ENCODE data around the gene RNF186.

Gene RNF186

DNA sequence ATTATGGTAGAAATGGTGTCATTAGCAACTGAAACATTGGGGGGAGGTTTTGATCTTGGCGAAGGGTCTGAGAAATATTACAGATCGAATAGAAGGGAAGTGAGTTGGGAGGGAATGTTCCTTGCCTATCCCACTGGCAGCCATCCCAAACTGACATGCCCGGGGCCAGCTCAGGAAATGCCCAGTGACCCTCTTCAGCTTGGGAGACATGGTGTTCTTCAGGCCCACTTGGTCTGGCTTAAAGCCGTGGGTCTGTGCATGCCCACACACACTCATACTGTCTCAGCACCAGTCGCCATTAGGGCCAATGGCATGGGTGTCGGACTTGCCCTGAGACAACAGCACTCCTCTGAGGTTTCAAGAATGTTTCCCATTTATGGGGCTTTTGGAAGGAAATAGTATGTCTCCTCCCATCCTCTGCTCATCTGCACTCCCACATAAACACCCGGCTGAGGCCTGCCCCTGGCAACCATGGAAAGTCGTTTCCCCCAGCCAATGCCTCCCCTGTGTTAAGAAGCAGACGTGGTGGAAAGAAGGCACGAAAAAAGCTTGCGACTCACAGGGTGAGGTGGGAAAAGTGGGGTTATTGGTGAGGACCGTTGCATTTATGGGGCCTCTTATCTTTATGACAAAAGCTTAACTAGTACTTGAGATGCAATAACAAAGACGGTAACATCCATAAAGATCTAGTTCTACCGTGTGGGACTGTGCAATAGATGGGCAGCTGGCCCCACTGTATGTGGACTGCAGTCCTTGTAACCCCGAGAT, 2.0 kb downstream of the RNF186 start:
- DNase-seq (ENCODE audit: low read depth) = no peak

DNA sequence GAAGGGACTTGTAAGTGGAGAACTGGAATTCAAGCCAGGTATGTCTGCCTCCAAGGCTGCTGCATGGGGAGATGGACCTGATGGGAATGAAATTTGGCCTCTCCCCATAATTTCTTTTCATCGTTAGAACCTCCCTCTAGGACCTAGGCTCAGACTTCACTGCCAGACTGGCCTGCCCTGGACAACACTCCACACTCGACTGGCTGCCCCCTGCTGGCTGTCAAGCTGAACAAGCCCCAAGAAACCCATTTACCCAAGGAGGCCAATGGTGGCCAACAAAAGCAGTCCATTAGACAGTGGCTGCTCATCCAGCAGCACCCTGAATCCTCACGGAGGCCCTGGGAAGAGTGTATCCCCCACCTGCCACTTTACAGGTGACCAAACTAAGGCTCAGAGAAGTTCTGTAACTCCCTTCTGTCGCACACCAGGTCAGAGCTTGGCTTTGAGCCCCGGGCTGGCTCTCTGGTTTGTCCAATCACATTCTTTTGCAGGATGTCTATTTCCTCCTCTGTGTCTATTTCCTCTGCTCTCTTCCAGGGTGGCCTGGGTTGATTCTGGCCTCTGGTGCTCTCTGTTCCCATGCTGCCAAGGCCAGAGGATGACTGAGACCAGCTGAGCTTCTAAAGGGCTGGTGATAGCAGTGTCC, 3.8 kb downstream of the RNF186 start:
- H3K4me3 ChIP-seq (ENCODE audit: low read depth, low read length) = no peak overlapping the region
- no peak for TF ChIP-seq POLR2A (IDR thresholded peaks at IDR 0.05; ENCODE audit: extremely low read depth, insufficient read length)
- TF ChIP-seq, protein P1, sequence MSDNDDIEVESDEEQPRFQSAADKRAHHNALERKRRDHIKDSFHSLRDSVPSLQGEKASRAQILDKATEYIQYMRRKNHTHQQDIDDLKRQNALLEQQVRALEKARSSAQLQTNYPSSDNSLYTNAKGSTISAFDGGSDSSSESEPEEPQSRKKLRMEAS (IDR thresholded peaks at IDR 0.05; ENCODE audit: low read depth, low read length) = no peak
- TF ChIP-seq, protein P2, sequence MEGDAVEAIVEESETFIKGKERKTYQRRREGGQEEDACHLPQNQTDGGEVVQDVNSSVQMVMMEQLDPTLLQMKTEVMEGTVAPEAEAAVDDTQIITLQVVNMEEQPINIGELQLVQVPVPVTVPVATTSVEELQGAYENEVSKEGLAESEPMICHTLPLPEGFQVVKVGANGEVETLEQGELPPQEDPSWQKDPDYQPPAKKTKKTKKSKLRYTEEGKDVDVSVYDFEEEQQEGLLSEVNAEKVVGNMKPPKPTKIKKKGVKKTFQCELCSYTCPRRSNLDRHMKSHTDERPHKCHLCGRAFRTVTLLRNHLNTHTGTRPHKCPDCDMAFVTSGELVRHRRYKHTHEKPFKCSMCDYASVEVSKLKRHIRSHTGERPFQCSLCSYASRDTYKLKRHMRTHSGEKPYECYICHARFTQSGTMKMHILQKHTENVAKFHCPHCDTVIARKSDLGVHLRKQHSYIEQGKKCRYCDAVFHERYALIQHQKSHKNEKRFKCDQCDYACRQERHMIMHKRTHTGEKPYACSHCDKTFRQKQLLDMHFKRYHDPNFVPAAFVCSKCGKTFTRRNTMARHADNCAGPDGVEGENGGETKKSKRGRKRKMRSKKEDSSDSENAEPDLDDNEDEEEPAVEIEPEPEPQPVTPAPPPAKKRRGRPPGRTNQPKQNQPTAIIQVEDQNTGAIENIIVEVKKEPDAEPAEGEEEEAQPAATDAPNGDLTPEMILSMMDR (IDR thresholded peaks at IDR 0.05; ENCODE audit: low read depth, low read length) = peak; percentile 74
- peak; percentile 57 for DNase-seq (ENCODE audit: low read depth)

More for the DNA sequence above, 2.0 kb downstream of the RNF186 start:
- H3K4me3 ChIP-seq (ENCODE audit: low read depth, low read length) = no peak overlapping the region
- TF ChIP-seq, protein P1 (IDR thresholded peaks at IDR 0.05; ENCODE audit: low read depth, low read length) = no peak
- TF ChIP-seq MYC (IDR thresholded peaks at IDR 0.05; ENCODE audit: low read depth, low read length) = no peak
- no peak for TF ChIP-seq POLR2A (IDR thresholded peaks at IDR 0.05; ENCODE audit: extremely low read depth, insufficient read length)
- TF ChIP-seq, protein P2 (IDR thresholded peaks at IDR 0.05; ENCODE audit: low read depth, low read length) = no peak

DNA sequence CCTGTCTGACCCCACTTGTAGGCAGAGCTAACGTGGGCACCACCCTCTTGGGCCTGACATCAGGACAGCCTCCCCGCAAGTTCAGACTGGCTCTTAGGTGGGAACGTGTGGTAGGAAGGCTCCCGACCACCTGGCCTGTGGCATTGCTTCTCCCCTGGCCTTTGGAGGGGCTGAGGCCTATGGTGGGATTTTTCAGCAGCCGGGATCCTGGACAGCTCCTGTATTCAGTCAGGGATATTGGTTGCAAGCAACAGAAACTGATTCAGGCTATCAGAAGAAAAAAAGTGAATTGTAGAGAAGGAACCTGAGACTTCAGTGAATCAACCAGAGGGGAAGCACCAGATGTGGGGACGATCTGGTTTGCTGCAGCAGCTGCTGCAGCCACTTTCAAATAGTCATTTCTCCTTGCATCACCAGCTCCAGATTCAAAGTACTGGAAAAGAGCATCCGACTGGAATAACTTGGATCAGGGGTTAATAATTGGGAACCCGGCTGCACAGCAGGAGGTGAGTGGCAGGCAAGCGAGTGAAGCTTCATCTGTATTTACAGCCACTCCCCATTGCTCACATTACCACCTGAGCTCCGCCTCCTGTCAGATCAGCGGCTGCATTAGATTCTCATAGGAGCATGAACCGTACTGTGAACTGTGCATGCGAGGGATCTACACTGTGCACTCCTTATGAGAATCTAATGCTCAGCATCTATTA, 5.9 kb downstream of the RNF186 start:
- H3K4me3 ChIP-seq (ENCODE audit: low read depth, low read length) = no peak overlapping the region
- DNase-seq (ENCODE audit: low read depth) = no peak
- TF ChIP-seq, protein P1 (IDR thresholded peaks at IDR 0.05; ENCODE audit: low read depth, low read length) = no peak

DNA sequence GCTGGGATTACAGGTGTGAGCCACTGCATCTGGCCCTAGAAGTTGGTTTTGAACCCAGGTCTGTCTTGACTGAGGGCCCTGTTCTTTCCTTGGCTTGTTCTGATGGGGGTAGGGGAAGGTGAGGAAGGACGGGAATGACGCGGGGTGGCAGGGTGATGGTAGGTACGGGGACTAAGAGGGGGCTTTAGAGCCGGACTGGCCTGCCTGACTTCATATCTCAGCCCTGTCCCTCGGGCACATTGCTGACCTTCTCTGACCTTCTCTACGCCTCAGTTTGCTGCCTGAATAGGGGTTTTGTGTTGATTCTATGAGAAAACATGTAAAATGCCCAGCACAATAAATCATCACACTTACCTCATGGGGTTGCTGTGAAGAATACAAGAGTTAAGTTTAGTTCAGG, 6.7 kb downstream of the RNF186 start:
- H3K4me3 ChIP-seq (ENCODE audit: low read depth, low read length) = no peak overlapping the region
- no peak for DNase-seq (ENCODE audit: low read depth)
- TF ChIP-seq, protein P1 (IDR thresholded peaks at IDR 0.05; ENCODE audit: low read depth, low read length) = no peak
- TF ChIP-seq MYC (IDR thresholded peaks at IDR 0.05; ENCODE audit: low read depth, low read length) (no peak), POLR2A (IDR thresholded peaks at IDR 0.05; ENCODE audit: extremely low read depth, insufficient read length) (no peak)
- TF ChIP-seq, protein P2 (IDR thresholded peaks at IDR 0.05; ENCODE audit: low read depth, low read length) = no peak

DNA sequence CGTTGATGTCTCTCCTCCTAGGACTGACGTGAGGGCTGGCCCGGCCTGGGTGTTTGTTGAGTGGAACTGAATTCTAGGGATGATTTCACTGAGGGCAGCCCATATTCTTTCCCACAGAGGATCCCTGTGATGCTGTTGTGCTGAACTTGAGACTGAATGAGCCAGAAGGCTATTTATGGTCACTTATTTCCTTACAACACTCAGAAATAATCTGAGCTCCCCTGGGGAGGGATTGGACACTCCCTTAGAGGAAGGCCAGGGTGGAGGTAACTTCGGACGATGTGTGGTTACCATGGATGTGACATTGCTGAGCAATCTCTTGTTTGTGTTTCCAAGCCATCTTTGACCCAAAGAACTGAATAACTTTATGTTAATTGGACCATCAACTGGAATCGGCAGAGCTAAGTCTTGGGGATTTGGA, 10.2 kb downstream of the RNF186 start:
- DNase-seq (ENCODE audit: low read depth) = no peak
- no peak overlapping the region for H3K4me3 ChIP-seq (ENCODE audit: low read depth, low read length)
- TF ChIP-seq POLR2A (IDR thresholded peaks at IDR 0.05; ENCODE audit: extremely low read depth, insufficient read length) = no peak
- TF ChIP-seq, protein P2 (IDR thresholded peaks at IDR 0.05; ENCODE audit: low read depth, low read length) = no peak
- no peak for TF ChIP-seq MYC (IDR thresholded peaks at IDR 0.05; ENCODE audit: low read depth, low read length)
- TF ChIP-seq, protein P1 (IDR thresholded peaks at IDR 0.05; ENCODE audit: low read depth, low read length) = no peak

DNA sequence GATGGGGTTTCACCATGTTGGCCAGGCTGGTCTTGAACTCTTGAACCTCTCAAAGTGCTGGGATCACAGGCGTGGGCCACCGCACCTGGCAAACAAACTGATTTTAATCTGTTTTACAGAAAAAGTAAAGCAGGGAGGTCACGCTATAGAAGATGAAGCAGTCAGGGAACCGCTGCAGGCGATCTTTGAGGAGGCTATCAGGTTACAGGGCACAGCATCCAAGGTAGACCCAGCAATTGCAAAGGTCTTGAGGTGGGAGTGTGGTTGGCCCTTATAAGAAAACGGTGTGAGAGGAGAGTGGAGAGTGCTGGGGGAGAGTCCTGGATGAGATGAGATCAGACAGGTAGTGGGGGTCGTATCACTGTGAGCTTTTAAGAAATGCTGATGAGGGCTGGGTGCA, 12.8 kb downstream of the RNF186 start:
- H3K4me3 ChIP-seq (ENCODE audit: low read depth, low read length) = no peak overlapping the region
- no peak for DNase-seq (ENCODE audit: low read depth)
- no peak for TF ChIP-seq POLR2A (IDR thresholded peaks at IDR 0.05; ENCODE audit: extremely low read depth, insufficient read length)
- TF ChIP-seq, protein P2 (IDR thresholded peaks at IDR 0.05; ENCODE audit: low read depth, low read length) = no peak
- TF ChIP-seq, protein P1 (IDR thresholded peaks at IDR 0.05; ENCODE audit: low read depth, low read length) = no peak
- no peak for TF ChIP-seq MYC (IDR thresholded peaks at IDR 0.05; ENCODE audit: low read depth, low read length)
